Fibroblast of villous mesenchyme (primary cell): ENCODE results near the gene CARMIL1. TPM values are rescaled to one million over a fixed set of nuclear protein-coding genes. Genes with fewer than 3 reads are reported as not detected.

Experiments
- DNase-seq: peaks from one replicate; pipeline ENCODE4 v3.0.0-alpha.2; 2010; ENCODE audit warnings: low read depth
- H3K4me3 ChIP-seq: 2 replicates; pipeline ENCODE4 v1.5.1; 2011; ENCODE audit warnings: low read depth, mild to moderate bottlenecking, low read length
- total RNA-seq: library from RNA; depleted of rRNA; stranded (reverse); fragments of >200 nt; gene quantifications from 2 replicates; pipeline ENCODE4 v1.2.3, GENCODE V29; 2012
- TF ChIP-seq, protein P1 (sequence below): IDR thresholded peaks from 2 replicates; pipeline ENCODE4 v1.5.1; 2012; ENCODE audit warnings: low read depth, mild to moderate bottlenecking, low read length; ENCODE audit not compliant: insufficient read depth

CARMIL1 gene
- total RNA-seq, 1 donor: 11.2 TPM

DNA sequence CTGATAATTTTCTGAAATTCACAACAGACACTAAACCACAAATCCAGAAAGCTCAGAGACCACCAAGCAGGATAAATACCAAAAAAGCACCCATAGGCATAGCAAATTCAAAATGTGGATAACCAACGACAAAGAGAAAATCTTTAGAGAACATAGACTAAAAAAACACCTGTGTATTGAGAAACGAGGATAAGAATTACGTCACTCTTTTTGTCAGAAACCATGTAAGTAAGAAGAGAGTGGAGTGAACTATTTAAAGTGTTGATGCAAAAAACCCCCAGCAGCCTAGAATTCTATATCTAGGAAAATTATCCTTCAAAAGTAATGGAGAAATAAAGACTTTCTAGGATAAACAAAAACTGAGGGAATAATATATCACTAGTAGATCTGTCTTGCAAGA, 245.9 kb downstream of the CARMIL1 start:
- no peak overlapping the region for H3K4me3 ChIP-seq
- no peak for DNase-seq
- TF ChIP-seq, protein P1, sequence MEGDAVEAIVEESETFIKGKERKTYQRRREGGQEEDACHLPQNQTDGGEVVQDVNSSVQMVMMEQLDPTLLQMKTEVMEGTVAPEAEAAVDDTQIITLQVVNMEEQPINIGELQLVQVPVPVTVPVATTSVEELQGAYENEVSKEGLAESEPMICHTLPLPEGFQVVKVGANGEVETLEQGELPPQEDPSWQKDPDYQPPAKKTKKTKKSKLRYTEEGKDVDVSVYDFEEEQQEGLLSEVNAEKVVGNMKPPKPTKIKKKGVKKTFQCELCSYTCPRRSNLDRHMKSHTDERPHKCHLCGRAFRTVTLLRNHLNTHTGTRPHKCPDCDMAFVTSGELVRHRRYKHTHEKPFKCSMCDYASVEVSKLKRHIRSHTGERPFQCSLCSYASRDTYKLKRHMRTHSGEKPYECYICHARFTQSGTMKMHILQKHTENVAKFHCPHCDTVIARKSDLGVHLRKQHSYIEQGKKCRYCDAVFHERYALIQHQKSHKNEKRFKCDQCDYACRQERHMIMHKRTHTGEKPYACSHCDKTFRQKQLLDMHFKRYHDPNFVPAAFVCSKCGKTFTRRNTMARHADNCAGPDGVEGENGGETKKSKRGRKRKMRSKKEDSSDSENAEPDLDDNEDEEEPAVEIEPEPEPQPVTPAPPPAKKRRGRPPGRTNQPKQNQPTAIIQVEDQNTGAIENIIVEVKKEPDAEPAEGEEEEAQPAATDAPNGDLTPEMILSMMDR: no peak

- DNase-seq: no peak
- TF ChIP-seq, protein P1: no peak
Observed at GRCh38 chr6:25534942-25535631, 255.9 kb downstream of the CARMIL1 start.

DNA sequence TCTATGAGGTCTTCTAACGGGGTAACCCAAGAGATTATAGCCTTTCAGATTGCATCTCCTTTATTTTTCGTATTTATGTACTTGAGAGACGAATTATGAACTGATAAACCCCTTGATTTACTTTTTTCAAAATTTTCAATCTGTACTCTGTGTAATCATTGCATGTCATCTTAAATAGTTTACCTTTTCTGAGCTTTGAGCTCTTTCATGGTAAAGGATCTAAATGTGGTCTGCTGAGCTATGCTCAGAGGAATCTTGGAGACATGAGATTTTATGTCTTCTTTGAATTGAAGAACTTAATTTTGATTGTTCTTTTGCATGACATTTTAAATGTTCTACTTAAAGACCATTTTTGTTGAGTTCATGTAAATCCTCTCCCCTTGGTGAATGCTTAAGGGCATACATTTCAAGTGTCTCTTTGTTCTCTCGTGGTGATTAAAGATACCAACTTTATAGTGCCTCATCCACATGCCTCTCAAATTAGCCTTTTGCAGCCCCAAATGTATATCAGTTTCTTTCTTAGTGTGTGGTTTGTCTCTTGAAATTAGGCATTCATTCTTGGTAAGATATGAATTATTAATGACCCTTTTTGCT, 256.6 kb downstream of the CARMIL1 start:
- TF ChIP-seq, protein P1: no peak

More at GRCh38 chr6:25534942-25535631, 255.9 kb downstream of the CARMIL1 start:
- no peak overlapping the region for H3K4me3 ChIP-seq

DNA sequence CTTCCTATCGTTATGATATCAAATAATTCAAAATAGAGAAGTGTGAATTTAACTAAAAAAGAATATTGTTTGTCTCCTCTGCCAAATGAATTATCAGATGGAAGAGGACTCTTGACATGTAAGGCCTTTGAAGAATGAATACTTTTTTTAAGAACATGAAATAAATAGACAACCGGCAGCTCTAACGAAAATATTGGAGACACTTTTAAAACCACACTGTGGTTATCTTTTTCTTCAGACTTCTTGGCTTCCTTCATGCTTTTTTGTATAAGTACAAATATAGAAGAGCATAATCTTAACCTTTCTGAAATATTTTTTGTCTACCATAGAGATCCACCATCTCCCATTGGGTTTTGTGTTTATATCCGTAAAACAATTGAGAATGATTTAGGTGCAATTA, 257.6 kb downstream of the CARMIL1 start:
- DNase-seq: no peak
- TF ChIP-seq, protein P1: no peak
- no peak overlapping the region for H3K4me3 ChIP-seq

More for the DNA sequence above, 256.6 kb downstream of the CARMIL1 start:
- no peak for DNase-seq
- H3K4me3 ChIP-seq: no peak overlapping the region

DNA sequence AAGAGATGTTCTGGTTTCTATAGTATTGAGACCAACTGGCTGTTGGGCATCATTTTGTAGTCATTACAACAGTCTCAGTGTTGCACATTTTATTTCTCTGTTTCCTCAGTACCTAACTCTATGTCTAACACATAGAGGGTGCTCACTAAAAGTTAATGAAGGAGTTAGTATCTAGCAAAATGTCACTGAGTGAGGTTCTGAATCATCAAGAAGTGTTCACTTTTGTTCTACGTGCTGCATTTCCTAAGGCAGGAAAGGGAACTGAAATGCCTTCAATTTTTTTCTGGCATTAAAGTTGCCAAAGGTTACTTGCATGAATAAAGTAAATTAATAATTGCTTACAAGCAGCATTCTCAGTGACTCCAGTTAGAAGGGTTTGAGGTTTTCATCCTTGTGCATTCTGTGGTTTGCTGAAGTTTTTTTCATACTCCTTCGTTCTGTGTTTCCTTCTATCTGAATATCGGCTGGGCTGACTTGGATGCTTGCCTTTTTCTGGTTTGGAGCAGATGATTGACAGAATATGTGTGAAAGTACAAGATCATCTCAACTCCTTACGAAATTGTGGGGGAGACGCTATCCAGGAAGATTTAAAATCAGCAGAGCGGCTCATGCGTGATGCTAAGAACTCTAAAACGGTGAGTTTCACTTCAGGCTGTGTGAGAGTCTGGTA, 258.3 kb downstream of the CARMIL1 start:
- TF ChIP-seq, protein P1: no peak
- no peak overlapping the region for H3K4me3 ChIP-seq
- DNase-seq: peak; percentile 8

- no peak for DNase-seq
- TF ChIP-seq, protein P1: no peak
- H3K4me3 ChIP-seq: no peak overlapping the region
Observed at GRCh38 chr6:25541228-25541627, 262.1 kb downstream of the CARMIL1 start.
